ENCODE results near the gene MAGEA8.
"Not testable (repeated sequence)": the region's sequence is repeated elsewhere in the genome, so short reads cannot be mapped to it uniquely, and the experiment has no call there.

MAGEA8 gene, protein sequence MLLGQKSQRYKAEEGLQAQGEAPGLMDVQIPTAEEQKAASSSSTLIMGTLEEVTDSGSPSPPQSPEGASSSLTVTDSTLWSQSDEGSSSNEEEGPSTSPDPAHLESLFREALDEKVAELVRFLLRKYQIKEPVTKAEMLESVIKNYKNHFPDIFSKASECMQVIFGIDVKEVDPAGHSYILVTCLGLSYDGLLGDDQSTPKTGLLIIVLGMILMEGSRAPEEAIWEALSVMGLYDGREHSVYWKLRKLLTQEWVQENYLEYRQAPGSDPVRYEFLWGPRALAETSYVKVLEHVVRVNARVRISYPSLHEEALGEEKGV

GRCh38 chrX:149881081-149881711 lies at the start of gene MAGEA8:
MAGEA8 (plus strand) TSS chrX:149881183; CDS start chrX:149884273, 3,090 bp downstream.
- DNase-seq: no peak

- no peak for DNase-seq
These were observed 49.5 kb upstream of the MAGEA8 start for GRCh38 chrX:149831473-149831872.

DNA sequence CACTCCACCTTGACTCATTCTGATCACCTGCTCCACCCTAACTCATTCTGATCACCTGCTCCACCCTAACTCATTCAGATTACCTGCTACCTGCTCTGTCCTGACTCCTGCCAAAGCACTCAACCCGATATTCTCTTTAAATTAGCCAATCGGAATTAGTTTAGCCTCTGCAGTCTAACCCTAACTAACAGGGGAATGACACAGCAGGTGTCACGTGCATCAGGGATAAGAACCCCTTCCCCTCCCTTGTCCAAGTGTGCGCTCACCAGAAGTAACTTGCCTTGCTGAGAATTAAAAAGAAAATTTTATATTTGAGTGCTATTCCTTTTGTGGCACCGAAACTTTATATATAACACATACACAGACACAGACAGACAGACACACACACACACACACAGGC lies 44.3 kb upstream of the MAGEA8 start:
- not testable (repeated sequence) for DNase-seq

- DNase-seq: no peak
These were observed 43.8 kb upstream of the MAGEA8 start for GRCh38 chrX:149837167-149837566.

- no peak for DNase-seq
These were observed 43.3 kb upstream of the MAGEA8 start for GRCh38 chrX:149837639-149838038.

- no peak for DNase-seq
These were observed 39.1 kb upstream of the MAGEA8 start for GRCh38 chrX:149841929-149842328.

- no peak for DNase-seq
These were observed 35.6 kb upstream of the MAGEA8 start for GRCh38 chrX:149845385-149845784.

DNA sequence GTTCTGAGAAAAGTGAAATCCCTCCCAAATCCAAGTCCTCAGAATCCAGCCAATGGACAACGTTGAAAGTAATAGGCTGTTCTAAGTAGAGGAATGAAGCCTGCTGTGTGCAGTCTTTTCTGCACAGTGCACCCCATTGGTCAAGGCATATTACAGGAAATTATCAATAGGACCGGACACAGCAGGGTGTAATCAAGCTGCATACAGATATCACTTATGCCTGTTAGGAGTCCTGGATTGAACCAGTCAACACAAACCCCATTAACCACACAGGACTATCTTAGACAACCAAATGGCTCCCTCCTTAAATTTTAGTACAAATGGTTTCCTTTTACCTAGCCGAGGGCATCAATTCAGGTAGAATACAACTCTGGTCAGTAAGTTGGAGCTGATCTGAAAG lies 34.2 kb upstream of the MAGEA8 start:
- no peak for DNase-seq

DNA sequence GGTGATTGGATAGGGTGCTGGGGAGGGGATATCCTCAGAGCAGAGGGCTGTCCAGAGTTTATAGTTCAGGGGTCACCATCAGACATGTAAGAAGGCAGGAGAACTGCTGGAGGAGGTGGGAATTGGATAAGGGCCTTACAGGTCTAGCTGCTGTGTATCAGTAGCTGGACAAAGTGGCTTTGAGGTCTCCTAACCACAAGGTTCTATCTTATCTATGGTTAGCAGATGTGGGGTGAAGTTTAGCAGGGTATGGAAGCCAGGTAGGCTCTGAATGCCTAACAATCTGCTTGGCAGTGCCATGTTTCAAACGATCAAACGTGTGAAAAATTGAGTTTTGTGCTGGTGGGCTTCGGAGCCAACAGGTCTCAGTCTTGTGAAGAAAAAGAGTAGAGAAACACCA lies 32.1 kb upstream of the MAGEA8 start:
- DNase-seq: no peak

DNA sequence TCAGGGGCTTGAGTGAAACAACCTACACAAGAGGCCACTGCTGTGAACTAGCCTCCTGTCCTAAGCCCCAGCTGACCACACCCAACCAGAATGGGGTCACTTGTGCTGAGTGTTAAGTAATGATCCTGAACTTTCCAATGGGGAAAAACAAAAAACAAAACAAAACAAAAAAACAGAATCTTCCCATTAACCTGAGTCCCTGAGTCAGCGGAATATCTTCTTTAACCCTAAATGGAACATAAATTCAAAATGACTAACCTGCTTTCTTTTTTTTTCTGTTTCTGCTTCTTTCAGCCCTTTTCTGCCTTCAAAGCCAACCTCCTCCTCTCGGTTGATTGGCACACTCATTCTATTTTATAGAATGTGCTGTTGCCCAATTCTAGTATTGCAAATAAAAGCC lies 31.2 kb upstream of the MAGEA8 start:
- no peak for DNase-seq

- DNase-seq: no peak
These were observed 29.1 kb upstream of the MAGEA8 start for GRCh38 chrX:149851864-149852263.

DNA sequence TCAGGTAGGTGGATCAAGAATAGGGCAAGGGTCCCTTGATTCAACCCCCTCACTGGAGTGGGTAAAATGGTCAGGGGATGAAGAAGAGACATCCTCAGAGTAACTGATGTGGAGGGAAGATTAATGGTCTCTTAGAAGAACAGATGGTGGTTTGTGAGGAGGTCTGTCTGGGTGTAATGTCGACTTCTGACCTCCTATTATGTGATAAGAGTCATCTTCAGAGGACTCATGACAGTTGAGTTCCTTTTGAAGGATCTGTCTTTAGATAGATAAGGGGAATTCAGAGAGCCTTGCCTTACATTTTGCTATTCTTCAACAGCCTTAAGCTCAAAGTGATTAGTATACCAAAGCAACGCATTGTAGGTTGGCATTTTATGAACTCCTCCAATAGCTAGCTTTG lies 27.1 kb upstream of the MAGEA8 start:
- DNase-seq: no peak

- no peak for DNase-seq
These were observed 22.4 kb upstream of the MAGEA8 start for GRCh38 chrX:149858592-149858991.

GRCh38 chrX:149860445-149860844 lies 20.5 kb upstream of the MAGEA8 start:
- no peak for DNase-seq

- no peak for DNase-seq
These were observed 15.6 kb upstream of the MAGEA8 start for GRCh38 chrX:149865390-149865789.

GRCh38 chrX:149867488-149867887 lies 13.5 kb upstream of the MAGEA8 start:
- DNase-seq: no peak

GRCh38 chrX:149870840-149871239 lies 10.1 kb upstream of the MAGEA8 start:
- DNase-seq: no peak

- DNase-seq: no peak
These were observed 9.6 kb upstream of the MAGEA8 start for GRCh38 chrX:149871433-149871832.

GRCh38 chrX:149871940-149872339 lies 9.0 kb upstream of the MAGEA8 start:
- DNase-seq: no peak

- DNase-seq: no peak
These were observed 3.8 kb upstream of the MAGEA8 start for GRCh38 chrX:149877157-149877556.

GRCh38 chrX:149877636-149878035 lies 3.3 kb upstream of the MAGEA8 start:
- DNase-seq: peak; percentile 13

- DNase-seq: not testable (repeated sequence)
These were observed 9.8 kb downstream of the MAGEA8 start for GRCh38 chrX:149890828-149891227.

GRCh38 chrX:149898554-149898953 lies 17.6 kb downstream of the MAGEA8 start:
- DNase-seq: no peak

DNA sequence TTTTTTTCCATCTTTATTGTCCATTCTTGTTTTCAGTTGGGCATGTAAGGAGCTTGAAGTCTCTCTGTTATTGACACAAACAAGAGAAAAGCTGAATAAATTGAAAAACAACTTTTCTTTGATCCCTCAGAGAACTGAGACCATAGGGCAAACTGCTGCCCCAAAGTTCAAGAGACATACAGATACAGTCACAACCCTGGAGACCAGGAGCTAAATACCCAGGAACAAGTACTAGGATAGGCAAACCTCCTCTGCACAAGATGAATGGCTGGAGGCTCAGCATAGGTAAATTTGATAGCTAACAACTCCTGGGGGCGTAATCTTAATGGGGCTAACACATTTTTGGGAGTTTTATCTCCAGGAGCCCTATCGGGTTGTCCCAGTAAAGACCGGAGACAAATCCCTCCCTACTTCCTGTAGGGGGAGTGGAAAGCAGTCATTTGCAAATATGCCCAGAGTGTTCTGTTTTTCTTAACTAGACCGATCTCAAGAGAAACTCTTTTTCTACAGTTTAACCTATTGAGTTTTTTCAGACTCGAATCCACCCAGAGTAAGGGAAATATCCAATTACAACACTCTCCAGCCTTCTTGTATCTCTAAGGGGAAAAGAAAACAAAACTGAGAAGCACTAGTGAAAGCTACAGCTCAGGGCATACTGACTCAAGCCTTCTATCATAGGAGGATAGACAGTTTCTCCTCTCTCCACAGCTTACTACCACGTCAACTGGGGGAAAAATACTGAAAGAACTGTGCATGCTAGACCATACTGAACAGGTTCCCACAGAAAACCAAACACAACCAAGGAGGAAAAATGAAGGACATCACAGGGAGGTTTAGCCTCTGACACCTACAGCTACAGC lies 23.1 kb downstream of the MAGEA8 start:
- peak; percentile 1 for DNase-seq

Measured in fibroblast of skin of right quadriceps (primary cell).